ENCODE data around the gene SH3TC2.

SH3TC2 gene

GRCh38 chr5:148996270-148996669, 66.6 kb downstream of the SH3TC2 start:
- DNase-seq, result no peak

- no peak for DNase-seq
These were observed 67.1 kb downstream of the SH3TC2 start for GRCh38 chr5:148995791-148996190.

- no peak for DNase-seq
These were observed 69.5 kb downstream of the SH3TC2 start for GRCh38 chr5:148993283-148993936.

GRCh38 chr5:148992265-148992664, 70.6 kb downstream of the SH3TC2 start:
- no peak for DNase-seq

- no peak for DNase-seq
These were observed 71.3 kb downstream of the SH3TC2 start for GRCh38 chr5:148991566-148991965.

GRCh38 chr5:148990817-148991216, 72.0 kb downstream of the SH3TC2 start:
- DNase-seq, result no peak

GRCh38 chr5:148989567-148989966, 73.3 kb downstream of the SH3TC2 start:
- DNase-seq, result no peak

- DNase-seq, result no peak
These were observed 74.5 kb downstream of the SH3TC2 start for GRCh38 chr5:148988328-148988727.

GRCh38 chr5:148986636-148987035, 76.2 kb downstream of the SH3TC2 start:
- DNase-seq, result no peak

GRCh38 chr5:148984345-148984744, 78.5 kb downstream of the SH3TC2 start:
- no peak for DNase-seq

- no peak for DNase-seq
These were observed 81.5 kb downstream of the SH3TC2 start for GRCh38 chr5:148981353-148981752.

GRCh38 chr5:148980731-148981130, 82.1 kb downstream of the SH3TC2 start:
- DNase-seq, result no peak

- no peak for DNase-seq
These were observed 83.7 kb downstream of the SH3TC2 start for GRCh38 chr5:148979083-148979723.

GRCh38 chr5:148978370-148979082, 84.3 kb downstream of the SH3TC2 start:
- no peak for DNase-seq

GRCh38 chr5:148976569-148977381, 86.1 kb downstream of the SH3TC2 start:
- DNase-seq, result no peak

GRCh38 chr5:148974642-148975327, 88.1 kb downstream of the SH3TC2 start:
- no peak for DNase-seq

- DNase-seq, result no peak
These were observed 89.4 kb downstream of the SH3TC2 start for GRCh38 chr5:148973455-148973854.

GRCh38 chr5:148972974-148973374, 89.9 kb downstream of the SH3TC2 start:
- DNase-seq, result no peak

- DNase-seq, result no peak
These were observed 90.5 kb downstream of the SH3TC2 start for GRCh38 chr5:148972396-148972795.

GRCh38 chr5:148970876-148971275, 92.0 kb downstream of the SH3TC2 start:
- no peak for DNase-seq

GRCh38 chr5:148970228-148970627, 92.6 kb downstream of the SH3TC2 start:
- no peak for DNase-seq

- DNase-seq, result no peak
These were observed 93.6 kb downstream of the SH3TC2 start for GRCh38 chr5:148969291-148969690.

GRCh38 chr5:148968311-148968710, 94.6 kb downstream of the SH3TC2 start:
- no peak for DNase-seq
